Loucy (cell line): ENCODE measurements around the gene DLG2.

ENCODE experiments used
- EZH2phosphoT487 ChIP-seq: fragments of 200-600 bp; IDR thresholded peaks from 2 replicates; pipeline ENCODE4 v1.6.1; 2018; ENCODE audit warnings: antibody characterized with exemption, mild to moderate bottlenecking, moderate library complexity, borderline replicate concordance
- TF ChIP-seq, protein P1 (sequence below): fragments of 200-600 bp; sonication (generic); conservative IDR thresholded peaks from 2 replicates; pipeline ENCODE4 v1.5.1; 2014; ENCODE audit warnings: mild to moderate bottlenecking, antibody characterized with exemption, low read length

DNA sequence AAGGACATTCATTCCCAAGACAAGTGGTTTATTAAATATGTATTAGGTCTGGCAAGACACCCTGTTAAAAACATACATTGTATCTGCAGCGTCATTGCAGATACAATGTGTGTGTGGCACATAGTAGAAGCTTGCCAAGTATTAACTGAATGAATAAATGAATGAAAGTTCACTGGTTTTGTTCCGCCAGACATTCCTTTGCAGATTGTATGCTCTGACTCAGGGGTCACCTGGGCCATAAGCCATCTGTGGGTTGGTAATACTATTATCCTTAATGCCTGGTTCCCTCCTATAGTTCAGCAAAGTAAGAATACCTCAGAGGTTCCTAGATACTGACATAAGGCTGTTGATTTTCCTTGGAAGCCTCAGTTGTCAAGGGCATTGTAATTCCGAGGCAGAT, 1963.7 kb downstream of the DLG2 start:
- TF ChIP-seq, protein P1, sequence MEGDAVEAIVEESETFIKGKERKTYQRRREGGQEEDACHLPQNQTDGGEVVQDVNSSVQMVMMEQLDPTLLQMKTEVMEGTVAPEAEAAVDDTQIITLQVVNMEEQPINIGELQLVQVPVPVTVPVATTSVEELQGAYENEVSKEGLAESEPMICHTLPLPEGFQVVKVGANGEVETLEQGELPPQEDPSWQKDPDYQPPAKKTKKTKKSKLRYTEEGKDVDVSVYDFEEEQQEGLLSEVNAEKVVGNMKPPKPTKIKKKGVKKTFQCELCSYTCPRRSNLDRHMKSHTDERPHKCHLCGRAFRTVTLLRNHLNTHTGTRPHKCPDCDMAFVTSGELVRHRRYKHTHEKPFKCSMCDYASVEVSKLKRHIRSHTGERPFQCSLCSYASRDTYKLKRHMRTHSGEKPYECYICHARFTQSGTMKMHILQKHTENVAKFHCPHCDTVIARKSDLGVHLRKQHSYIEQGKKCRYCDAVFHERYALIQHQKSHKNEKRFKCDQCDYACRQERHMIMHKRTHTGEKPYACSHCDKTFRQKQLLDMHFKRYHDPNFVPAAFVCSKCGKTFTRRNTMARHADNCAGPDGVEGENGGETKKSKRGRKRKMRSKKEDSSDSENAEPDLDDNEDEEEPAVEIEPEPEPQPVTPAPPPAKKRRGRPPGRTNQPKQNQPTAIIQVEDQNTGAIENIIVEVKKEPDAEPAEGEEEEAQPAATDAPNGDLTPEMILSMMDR, result no peak
- no peak for TF ChIP-seq EZH2phosphoT487
